B cell (primary cell): ENCODE measurements around the gene SUGCT. TPM values are rescaled to one million over a fixed set of nuclear protein-coding genes. Genes with fewer than 3 reads are reported as not detected.

Experiments used
- ATAC-seq: fragments of 200-7000 bp; cut with Tn5 transposase; one replicate; pipeline ENCODE4 v1.10.0; 2021; ENCODE audit warnings: low read depth, mild to moderate bottlenecking, moderate number of reproducible peaks, moderate library complexity
- CTCF ChIA-PET: fragments of 350-600 bp; sonication (Branson Sonifier 250); formaldehyde crosslinking; loops from one replicate; lab custom pipeline; 2021; ENCODE audit warnings: antibody characterized with exemption, inconsistent platforms; lab: Charles Lee
- POLR2A ChIA-PET: fragments of 350-600 bp; sonication (Branson Sonifier 250); formaldehyde crosslinking; loops from one replicate; lab custom pipeline; 2021; ENCODE audit warnings: antibody characterized with exemption; lab: Charles Lee
- DNase-seq: peaks from one replicate; pipeline ENCODE4 v3.0.0; 2013
- H2AFZ ChIP-seq: 2 replicates; pipeline ENCODE4 v1.6.1; 2012; ENCODE audit warnings: mild to moderate bottlenecking, low read depth, low read length; ENCODE audit not compliant: insufficient read depth, poor library complexity, severe bottlenecking
- H3K27ac ChIP-seq, 2 donors: 1 replicate in 1 of 2; 2 replicates in 1 of 2; pipeline ENCODE4 v1.5.1; 2012 to 2013; ENCODE audit warnings: low read length in 2 of 2, mild to moderate bottlenecking in 2 of 2, moderate library complexity in 1 of 2
- H3K27me3 ChIP-seq, 4 experiments: fragments of 200-600 bp in 1 of 4; sonication (generic) in 1 of 4; replicated peaks in 1 of 4; 1 replicate in 2 of 4; 2 replicates in 2 of 4; pipeline versions ENCODE4 v1.6.1 to v1.7.0; 2013 to 2016; ENCODE audit warnings: low read length in 3 of 4, mild to moderate bottlenecking in 2 of 4, mixed read lengths in 1 of 4, moderate library complexity in 1 of 4; ENCODE audit not compliant: insufficient read depth in 4 of 4, control insufficient read depth in 3 of 4; ENCODE audit errors: control extremely low read depth in 1 of 4
- H3K36me3 ChIP-seq, 2 experiments: replicated peaks in 1 of 2; 1 replicate in 1 of 2; 2 replicates in 1 of 2; pipeline versions ENCODE4 v1.6.1 to v1.7.1; 2013; ENCODE audit warnings: low read length in 1 of 2; ENCODE audit not compliant: insufficient read depth in 2 of 2, control insufficient read depth in 1 of 2; ENCODE audit errors: control extremely low read depth in 1 of 2, extremely low read depth in 1 of 2
- H3K4me1 ChIP-seq, 2 donors: fragments of 200-600 bp in 1 of 2; sonication (generic) in 1 of 2; 1 replicate in 1 of 2; 2 replicates in 1 of 2; pipeline versions ENCODE4 v1.5.1 to v1.6.1; 2013 to 2017; ENCODE audit warnings: low read length in 2 of 2; ENCODE audit not compliant: control insufficient read depth in 2 of 2, insufficient read depth in 2 of 2
- H3K4me2 ChIP-seq: replicated peaks from 2 replicates; pipeline ENCODE3; 2012; ENCODE audit warnings: mild to moderate bottlenecking, low read depth, low read length; ENCODE audit not compliant: poor library complexity, severe bottlenecking
- H3K4me3 ChIP-seq, 5 experiments: fragments of 200-600 bp in 1 of 5; sonication (generic) in 1 of 5; 1 replicate in 3 of 5; 2 replicates in 2 of 5; pipeline versions ENCODE4 v1.5.1 to v1.7.0; 2011 to 2016; ENCODE audit warnings: low read length in 4 of 5, mild to moderate bottlenecking in 4 of 5, low read depth in 2 of 5, control low read depth in 1 of 5, moderate library complexity in 1 of 5; ENCODE audit not compliant: insufficient read depth in 1 of 5; ENCODE audit errors: control extremely low read depth in 1 of 5, extremely low read depth in 1 of 5
- H3K79me2 ChIP-seq: fragments of 200-600 bp; sonication (generic); one replicate; pipeline ENCODE4 v1.6.0; 2016; ENCODE audit warnings: low read length; ENCODE audit not compliant: control insufficient read depth, insufficient read depth
- H3K9ac ChIP-seq: fragments of 200-600 bp; sonication (generic); 2 replicates; pipeline ENCODE4 v1.6.1; 2017; ENCODE audit warnings: mild to moderate bottlenecking, low read length, moderate library complexity
- H3K9me3 ChIP-seq, 3 donors: one replicate each; pipeline versions ENCODE4 v1.6.1 to v1.7.1; 2013; ENCODE audit warnings: low read length in 2 of 3; ENCODE audit not compliant: control insufficient read depth in 2 of 3, insufficient read depth in 1 of 3; ENCODE audit errors: control extremely low read depth in 1 of 3
- H4K20me1 ChIP-seq: 2 replicates; pipeline ENCODE4 v1.6.0; 2012; ENCODE audit warnings: mild to moderate bottlenecking, low read length; ENCODE audit not compliant: insufficient read depth, control insufficient read depth, poor library complexity, severe bottlenecking
- H3K27ac Mint-ChIP-seq: one replicate; pipeline ENCODE4 v1.8.0; 2021; ENCODE audit warnings: mixed read lengths
- H3K27me3 Mint-ChIP-seq: one replicate; pipeline ENCODE4 v1.8.0; 2021; ENCODE audit warnings: mixed read lengths
- H3K4me1 Mint-ChIP-seq: one replicate; pipeline ENCODE4 v1.8.0; 2021; ENCODE audit warnings: mixed read lengths
- H3K4me3 Mint-ChIP-seq: one replicate; pipeline ENCODE4 v1.8.0; 2021; ENCODE audit warnings: mixed read lengths
- H3K9me3 Mint-ChIP-seq: one replicate; pipeline ENCODE4 v1.8.0; 2022; ENCODE audit warnings: mixed read lengths; ENCODE audit not compliant: insufficient read depth
- CTCF ChIP-seq: fragments of 200-600 bp; IDR thresholded peaks from one replicate; pipeline ENCODE4 v1.8.0; 2022; ENCODE audit warnings: antibody characterized with exemption, mild to moderate bottlenecking
- EZH2 ChIP-seq: IDR thresholded peaks from 2 replicates; pipeline ENCODE4 v1.6.1; 2012; ENCODE audit warnings: borderline replicate concordance, low read depth, mild to moderate bottlenecking, moderate library complexity, low read length; ENCODE audit not compliant: insufficient read depth, poor library complexity, severe bottlenecking
- WGBS: methylation state at CpG from one replicate; pipeline ENCODE4 v1.1.5; 2013; ENCODE audit warnings: missing lambda C conversion rate; ENCODE audit not compliant: insufficient coverage; 5-methylcytosine and 5-hydroxymethylcytosine counted together
- intact Hi-C: fragments of 100-400 bp; cut with micrococcal nuclease; formaldehyde crosslinking; loops from one replicate; pipeline ENCODE4 v1.10.0; 2022
- polyA plus RNA-seq: library from polyadenylated mRNA; depleted of rRNA; stranded (reverse); fragments of >200 nt; gene quantifications from 2 replicates; pipeline ENCODE4 v1.2.3, GENCODE V29; 2012
- total RNA-seq, 2 donors: library from RNA; stranded (reverse); fragments of 120-200 nt in 1 of 2; gene quantifications; 1 replicate in 1 of 2; 2 replicates in 1 of 2; pipeline versions ENCODE4 v1.2.3 to v1.2.4, GENCODE V29; 2013 to 2022

Gene SUGCT
- total and polyA plus RNA-seq, 2 donors (not counting 1 experiment from before 2014, with no cell fraction given): 0.19 to 0.86 TPM

GRCh38 chr7:40722242-40722641, 587.4 kb downstream of the SUGCT start:
- Mint-ChIP-seq H3K4me1 (no peaks in the 10 kb centered on the region), H3K27ac (no peak overlapping the region), H3K27me3 (no peaks in the 10 kb centered on the region), H3K4me3 (no peak overlapping the region), H3K9me3 (no peaks in the 10 kb centered on the region)
- Histone ChIP-seq H2AFZ (no peak overlapping the region), H3K36me3 (no peaks in the 10 kb centered on the region), H4K20me1 (no peaks in the 10 kb centered on the region), H3K79me2 (no peaks in the 10 kb centered on the region), H3K4me1 (no peaks in the 10 kb centered on the region), H3K27ac (no peak overlapping the region), H3K27me3 (no peaks in the 10 kb centered on the region), H3K4me2 (no peak overlapping the region), H3K4me3 (no peak overlapping the region), H3K9me3 (no peaks in the 10 kb centered on the region), H3K9ac (no peak overlapping the region)
- 80% methylated on average over 1 of the region's 2 CpGs for WGBS
- no peak for ATAC-seq
- intact Hi-C loops: no loop called here
- ChIA-PET CTCF (no interaction called here), POLR2A (no interaction called here)
- no peak for TF ChIP-seq EZH2
- TF ChIP-seq CTCF: no peak
- no peak for DNase-seq

- no peaks in the 10 kb centered on the region for H3K36me3 ChIP-seq
- H3K9ac ChIP-seq: no peak overlapping the region
- no peak overlapping the region for H3K4me3 ChIP-seq
- no peaks in the 10 kb centered on the region for H3K4me1 Mint-ChIP-seq
- POLR2A ChIA-PET: no interaction called here
- no peaks in the 10 kb centered on the region for H4K20me1 ChIP-seq
- TF ChIP-seq CTCF (no peak), EZH2 (no peak)
- no peaks in the 10 kb centered on the region for H3K9me3 ChIP-seq
- no peak for ATAC-seq
- no peak overlapping the region for H3K27ac Mint-ChIP-seq
- CTCF ChIA-PET: no interaction called here
- H3K79me2 ChIP-seq: no peaks in the 10 kb centered on the region
- H3K4me2 ChIP-seq: no peak overlapping the region
- H3K4me1 ChIP-seq: no peaks in the 10 kb centered on the region
- H3K27me3 ChIP-seq: no peaks in the 10 kb centered on the region
- no peak for DNase-seq
- WGBS: no CpG with 5 or more reads among the region's 2 CpGs
- no peak overlapping the region for H2AFZ ChIP-seq
- H3K4me3 Mint-ChIP-seq: no peak overlapping the region
- no peaks in the 10 kb centered on the region for H3K9me3 Mint-ChIP-seq
- intact Hi-C loops: no loop called here
- H3K27me3 Mint-ChIP-seq: no peaks in the 10 kb centered on the region
- no peak overlapping the region for H3K27ac ChIP-seq
Measured at GRCh38 chr7:40723829-40724228, 589.0 kb downstream of the SUGCT start.
